ENCODE data around the gene LHFPL6.

DNA sequence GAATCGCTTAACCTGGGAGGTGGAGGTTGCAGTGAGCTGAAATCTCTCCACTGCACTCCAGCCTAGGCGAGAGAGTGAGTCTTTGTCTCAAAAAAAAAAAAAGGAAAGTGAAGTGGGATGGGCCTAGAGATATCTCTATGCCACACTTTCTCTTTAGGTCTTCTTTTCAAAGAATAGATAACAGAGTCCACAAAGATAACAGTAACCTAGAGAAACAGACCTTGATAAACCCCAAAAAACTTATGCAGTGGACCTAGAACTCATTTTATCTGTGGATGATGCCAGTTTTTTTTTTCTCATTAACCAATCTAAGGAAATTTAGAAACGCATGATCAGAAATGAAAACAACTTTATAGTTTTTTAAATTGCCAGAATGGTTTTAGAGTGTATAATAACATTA lies 227.4 kb downstream of the LHFPL6 start:
- TF ChIP-seq TAF1 (IDR thresholded peaks at IDR 0.05; ENCODE audit: borderline replicate concordance, insufficient read depth, low read length) (no peak), SIN3A (IDR thresholded peaks at IDR 0.05; ENCODE audit: borderline replicate concordance, insufficient read depth, low read length) (no peak), POLR2AphosphoS5 (IDR thresholded peaks at IDR 0.05; ENCODE audit: low read depth, low read length) (no peak), FOXP2 (optimal IDR thresholded peaks at IDR 0.05; ENCODE audit: borderline replicate concordance, extremely low read depth, extremely low read length, insufficient read depth) (no peak)
- TF ChIP-seq, protein P1, sequence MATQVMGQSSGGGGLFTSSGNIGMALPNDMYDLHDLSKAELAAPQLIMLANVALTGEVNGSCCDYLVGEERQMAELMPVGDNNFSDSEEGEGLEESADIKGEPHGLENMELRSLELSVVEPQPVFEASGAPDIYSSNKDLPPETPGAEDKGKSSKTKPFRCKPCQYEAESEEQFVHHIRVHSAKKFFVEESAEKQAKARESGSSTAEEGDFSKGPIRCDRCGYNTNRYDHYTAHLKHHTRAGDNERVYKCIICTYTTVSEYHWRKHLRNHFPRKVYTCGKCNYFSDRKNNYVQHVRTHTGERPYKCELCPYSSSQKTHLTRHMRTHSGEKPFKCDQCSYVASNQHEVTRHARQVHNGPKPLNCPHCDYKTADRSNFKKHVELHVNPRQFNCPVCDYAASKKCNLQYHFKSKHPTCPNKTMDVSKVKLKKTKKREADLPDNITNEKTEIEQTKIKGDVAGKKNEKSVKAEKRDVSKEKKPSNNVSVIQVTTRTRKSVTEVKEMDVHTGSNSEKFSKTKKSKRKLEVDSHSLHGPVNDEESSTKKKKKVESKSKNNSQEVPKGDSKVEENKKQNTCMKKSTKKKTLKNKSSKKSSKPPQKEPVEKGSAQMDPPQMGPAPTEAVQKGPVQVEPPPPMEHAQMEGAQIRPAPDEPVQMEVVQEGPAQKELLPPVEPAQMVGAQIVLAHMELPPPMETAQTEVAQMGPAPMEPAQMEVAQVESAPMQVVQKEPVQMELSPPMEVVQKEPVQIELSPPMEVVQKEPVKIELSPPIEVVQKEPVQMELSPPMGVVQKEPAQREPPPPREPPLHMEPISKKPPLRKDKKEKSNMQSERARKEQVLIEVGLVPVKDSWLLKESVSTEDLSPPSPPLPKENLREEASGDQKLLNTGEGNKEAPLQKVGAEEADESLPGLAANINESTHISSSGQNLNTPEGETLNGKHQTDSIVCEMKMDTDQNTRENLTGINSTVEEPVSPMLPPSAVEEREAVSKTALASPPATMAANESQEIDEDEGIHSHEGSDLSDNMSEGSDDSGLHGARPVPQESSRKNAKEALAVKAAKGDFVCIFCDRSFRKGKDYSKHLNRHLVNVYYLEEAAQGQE (IDR thresholded peaks at IDR 0.05; ENCODE audit: insufficient read depth in 1 of 2, low read depth in 2 of 2, low read length in 2 of 2) = no peak
